GM13977 (cell line): ENCODE measurements around the gene IL17F.
"Not testable (repeated sequence)": the region's sequence is repeated elsewhere in the genome, so short reads cannot be mapped to it uniquely, and the experiment has no call there.

Experiments
- DNase-seq: peaks from one replicate; pipeline ENCODE4 v3.0.0; 2012; ENCODE audit warnings: low spot score
- in situ Hi-C: fragments of 300-500 bp; cut with MboI; formaldehyde crosslinking; loops from one replicate; pipeline ENCODE4 v1.12.0; 2022; ENCODE audit warnings: low sequenced_read_pairs, low pct_unique_long_range_greater_than_20kb, mixed read lengths, inconsistent platforms; ENCODE audit not compliant: unreplicated experiment
- TF ChIP-seq, protein P1 (sequence below): IDR thresholded peaks from 2 replicates; pipeline ENCODE4 v1.5.1; 2012; ENCODE audit warnings: mild to moderate bottlenecking, control low read depth; ENCODE audit not compliant: insufficient read depth; ENCODE audit errors: extremely low read depth, missing control alignments

The IL17F gene

DNA sequence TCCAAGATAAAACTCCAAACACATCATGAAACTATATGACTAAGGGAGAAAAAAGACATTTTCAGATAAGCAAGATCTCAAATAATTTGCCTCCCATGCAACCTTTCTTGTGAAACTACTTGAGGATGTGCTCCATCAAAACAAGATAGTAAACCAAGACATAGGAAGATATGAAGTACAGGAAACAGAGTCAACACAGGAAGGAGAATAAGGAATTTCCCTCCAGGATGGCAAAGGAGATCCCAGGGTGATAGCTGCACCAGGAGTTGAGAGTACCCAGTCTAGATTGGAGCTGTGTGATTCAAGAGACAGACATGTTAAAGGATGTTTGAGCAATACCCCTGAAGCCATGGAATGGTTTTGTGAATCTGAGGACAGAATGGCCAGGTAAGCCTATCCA lies 42.8 kb downstream of the IL17F start:
- in situ Hi-C loops = no loop called here
- DNase-seq = no peak
- TF ChIP-seq, protein P1, sequence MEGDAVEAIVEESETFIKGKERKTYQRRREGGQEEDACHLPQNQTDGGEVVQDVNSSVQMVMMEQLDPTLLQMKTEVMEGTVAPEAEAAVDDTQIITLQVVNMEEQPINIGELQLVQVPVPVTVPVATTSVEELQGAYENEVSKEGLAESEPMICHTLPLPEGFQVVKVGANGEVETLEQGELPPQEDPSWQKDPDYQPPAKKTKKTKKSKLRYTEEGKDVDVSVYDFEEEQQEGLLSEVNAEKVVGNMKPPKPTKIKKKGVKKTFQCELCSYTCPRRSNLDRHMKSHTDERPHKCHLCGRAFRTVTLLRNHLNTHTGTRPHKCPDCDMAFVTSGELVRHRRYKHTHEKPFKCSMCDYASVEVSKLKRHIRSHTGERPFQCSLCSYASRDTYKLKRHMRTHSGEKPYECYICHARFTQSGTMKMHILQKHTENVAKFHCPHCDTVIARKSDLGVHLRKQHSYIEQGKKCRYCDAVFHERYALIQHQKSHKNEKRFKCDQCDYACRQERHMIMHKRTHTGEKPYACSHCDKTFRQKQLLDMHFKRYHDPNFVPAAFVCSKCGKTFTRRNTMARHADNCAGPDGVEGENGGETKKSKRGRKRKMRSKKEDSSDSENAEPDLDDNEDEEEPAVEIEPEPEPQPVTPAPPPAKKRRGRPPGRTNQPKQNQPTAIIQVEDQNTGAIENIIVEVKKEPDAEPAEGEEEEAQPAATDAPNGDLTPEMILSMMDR = no peak

DNA sequence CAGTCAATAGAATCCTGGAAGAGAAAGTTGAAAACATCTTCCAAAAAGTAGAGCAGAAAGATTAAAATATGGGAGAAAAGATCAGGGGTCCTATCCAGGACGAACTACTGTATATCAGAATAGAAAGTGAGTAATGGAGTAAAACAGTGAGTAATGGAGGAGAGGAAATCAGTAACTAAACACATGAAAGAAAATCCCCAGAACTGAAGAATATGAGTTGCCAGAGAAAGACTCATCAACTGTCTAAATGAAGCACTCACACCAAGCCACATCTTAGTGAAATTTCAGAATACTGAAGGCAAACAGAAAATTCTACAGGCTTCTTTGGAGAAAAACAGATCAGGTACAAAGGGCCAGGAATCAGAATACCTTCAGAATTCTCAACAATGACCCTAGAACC lies 43.3 kb downstream of the IL17F start:
- in situ Hi-C loops = no loop called here
- DNase-seq = no peak
- TF ChIP-seq, protein P1 = no peak

DNA sequence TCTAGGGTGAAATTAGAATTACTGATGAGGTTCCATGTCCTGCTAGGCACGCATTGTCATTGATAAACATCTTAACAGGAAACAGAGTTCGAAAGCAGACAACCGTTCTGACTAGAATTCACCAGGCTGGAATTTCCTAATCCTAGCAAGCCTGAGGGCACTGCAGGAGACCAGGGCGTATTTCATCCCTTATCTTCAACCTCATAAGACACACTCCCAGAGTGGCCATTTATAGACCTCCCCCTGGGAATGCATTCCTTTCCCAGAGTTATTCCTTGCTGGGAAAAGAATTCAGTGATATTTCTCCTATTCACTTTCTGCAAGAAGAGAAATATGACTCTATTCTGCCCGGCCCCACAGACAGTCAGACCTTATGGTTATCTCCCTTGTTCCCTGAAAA lies 44.2 kb downstream of the IL17F start:
- in situ Hi-C loops, DNase-seq: not testable (repeated sequence)

DNA sequence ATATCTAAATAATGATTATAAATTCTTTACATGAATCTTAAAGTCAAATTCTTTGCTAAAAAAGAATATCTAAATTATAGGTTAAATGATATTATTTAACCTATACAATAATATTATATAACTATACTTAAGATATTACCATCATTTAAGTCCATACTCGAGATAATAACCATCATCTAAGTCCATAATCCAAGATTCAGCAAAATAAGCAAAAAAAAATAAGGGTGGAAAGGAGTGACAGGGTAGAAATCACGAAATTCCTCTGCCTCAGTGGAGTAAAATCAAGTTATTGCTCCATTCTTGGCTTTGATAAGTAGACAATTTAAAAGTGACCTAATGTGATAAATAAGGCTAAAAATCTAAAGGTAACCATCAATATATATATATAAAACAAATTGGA lies 48.4 kb downstream of the IL17F start:
- TF ChIP-seq, protein P1 = no peak
- DNase-seq = no peak
- in situ Hi-C loops = no loop called here

DNA sequence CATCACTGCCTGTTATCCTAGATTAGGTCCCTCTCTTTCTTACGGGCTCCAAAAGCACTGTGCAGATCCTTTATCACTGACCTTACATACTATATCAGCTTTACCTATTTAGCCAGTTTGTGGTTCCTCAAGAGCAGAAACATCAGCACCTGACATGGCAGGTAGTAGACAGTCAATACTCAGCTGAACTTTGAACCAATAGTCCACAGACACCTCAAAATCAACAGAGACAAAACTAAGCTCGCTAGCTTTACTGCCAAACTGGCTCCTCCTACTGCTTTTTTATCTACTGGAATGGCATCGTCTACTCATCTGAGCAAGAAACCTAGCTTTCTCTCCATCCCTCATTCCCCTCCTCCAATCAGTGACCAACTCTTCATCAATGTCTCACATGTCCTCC lies 52.5 kb downstream of the IL17F start:
- no peak for DNase-seq
- in situ Hi-C loops = no loop called here
- TF ChIP-seq, protein P1 = no peak

DNA sequence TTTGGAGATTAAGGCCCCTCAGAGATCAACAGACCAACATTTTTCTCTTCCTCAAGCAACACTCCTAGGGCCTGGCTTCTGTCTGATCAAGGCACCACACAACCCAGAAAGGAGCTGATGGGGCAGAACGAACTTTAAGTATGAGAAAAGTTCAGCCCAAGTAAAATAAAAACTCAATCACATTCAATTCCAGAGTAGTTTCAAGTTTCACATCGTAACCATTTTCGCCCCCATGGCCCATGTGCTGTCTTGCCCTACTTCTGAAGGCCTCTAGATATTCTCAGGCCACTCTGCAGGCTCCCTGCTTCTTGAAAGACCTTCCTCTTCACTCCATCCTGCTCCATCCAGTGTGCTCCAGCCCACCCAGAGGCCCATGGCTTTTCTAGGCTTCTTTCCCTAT lies 53.9 kb downstream of the IL17F start:
- in situ Hi-C loops = no loop called here

DNA sequence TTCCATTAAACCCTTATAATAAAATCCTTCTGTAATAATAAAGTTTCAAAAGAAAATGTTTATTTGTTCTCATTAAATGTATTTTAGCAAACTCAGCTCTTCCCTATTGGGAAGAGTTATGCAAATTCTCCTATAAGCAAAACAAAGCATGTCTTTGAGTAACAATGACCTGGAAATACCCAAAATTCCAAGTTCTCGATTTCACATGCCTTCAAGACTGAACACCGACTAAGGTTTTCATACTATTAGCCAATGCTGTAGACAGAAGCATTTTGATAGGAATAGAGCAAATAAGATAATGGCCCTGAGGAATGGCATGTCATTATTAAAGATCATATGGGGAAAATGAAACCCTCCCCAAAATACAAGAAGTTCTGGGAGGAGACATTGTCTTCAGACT lies 54.3 kb downstream of the IL17F start:
- in situ Hi-C loops = no loop called here

More for the DNA sequence above, 53.9 kb downstream of the IL17F start:
- DNase-seq = peak; percentile 14
- TF ChIP-seq, protein P1 = no peak

More for the DNA sequence above, 54.3 kb downstream of the IL17F start:
- TF ChIP-seq, protein P1 = no peak
- DNase-seq = no peak
